ENCODE data around the gene A2ML1.

A2ML1 gene

GRCh38 chr12:8894986-8895385 lies 72.6 kb downstream of the A2ML1 start:
- TF ChIP-seq BACH2 (CRISPR knock-in tag; IDR thresholded peaks at IDR 0.05; ENCODE audit: borderline replicate concordance), result no peak
- TF ChIP-seq ZNF8 (CRISPR knock-in tag; IDR thresholded peaks at IDR 0.05), result no peak
- no peak for TF ChIP-seq ESRRG (CRISPR knock-in tag; IDR thresholded peaks at IDR 0.05)
- TF ChIP-seq TSHZ2 (CRISPR knock-in tag; IDR thresholded peaks at IDR 0.05), result no peak
- TF ChIP-seq ISL1 (CRISPR knock-in tag; IDR thresholded peaks at IDR 0.05), result no peak
- TF ChIP-seq PATZ1 (CRISPR knock-in tag; IDR thresholded peaks at IDR 0.05; ENCODE audit: borderline replicate concordance), result no peak
- no peak for ATAC-seq

GRCh38 chr12:8897081-8897480 lies 74.7 kb downstream of the A2ML1 start:
- ATAC-seq, result no peak

More at GRCh38 chr12:8897081-8897480, 74.7 kb downstream of the A2ML1 start:
- no peak for TF ChIP-seq PATZ1 (CRISPR knock-in tag; IDR thresholded peaks at IDR 0.05; ENCODE audit: borderline replicate concordance)
- TF ChIP-seq RARB (CRISPR knock-in tag; IDR thresholded peaks at IDR 0.05), result no peak
- TF ChIP-seq ZC3H10 (CRISPR knock-in tag; IDR thresholded peaks at IDR 0.05), result no peak
- no peak for TF ChIP-seq POU6F1 (CRISPR knock-in tag; IDR thresholded peaks at IDR 0.05; ENCODE audit: borderline replicate concordance, low read depth)
- TF ChIP-seq TSHZ2 (CRISPR knock-in tag; IDR thresholded peaks at IDR 0.05), result no peak
- no peak for TF ChIP-seq ZNF70 (CRISPR knock-in tag; IDR thresholded peaks at IDR 0.05)
- no peak for TF ChIP-seq OSR1 (CRISPR knock-in tag; IDR thresholded peaks at IDR 0.05)
- TF ChIP-seq GLIS3 (CRISPR knock-in tag; IDR thresholded peaks at IDR 0.05), result no peak
- TF ChIP-seq ISL1 (CRISPR knock-in tag; IDR thresholded peaks at IDR 0.05), result no peak
- TF ChIP-seq ZNF8 (CRISPR knock-in tag; IDR thresholded peaks at IDR 0.05), result no peak
- no peak for TF ChIP-seq CREB5 (CRISPR knock-in tag; IDR thresholded peaks at IDR 0.05; ENCODE audit: low read depth)
- no peak for TF ChIP-seq ZNF565 (CRISPR knock-in tag; conservative IDR thresholded peaks at IDR 0.05; ENCODE audit: low read depth)
- no peak for TF ChIP-seq ZFP30 (CRISPR knock-in tag; IDR thresholded peaks at IDR 0.05)

Data from SK-N-SH treated with all-trans-retinoic acid at 6 μM for 48 hours (cell line).